Measurements from ENCODE around the gene ZRANB3. TPM values are rescaled to one million over a fixed set of nuclear protein-coding genes. Genes with fewer than 3 reads are reported as not detected.

The ZRANB3 gene
- total and polyA plus RNA-seq, 2 experiments from 2014 or later, result 10.5 to 16.8 TPM

DNA sequence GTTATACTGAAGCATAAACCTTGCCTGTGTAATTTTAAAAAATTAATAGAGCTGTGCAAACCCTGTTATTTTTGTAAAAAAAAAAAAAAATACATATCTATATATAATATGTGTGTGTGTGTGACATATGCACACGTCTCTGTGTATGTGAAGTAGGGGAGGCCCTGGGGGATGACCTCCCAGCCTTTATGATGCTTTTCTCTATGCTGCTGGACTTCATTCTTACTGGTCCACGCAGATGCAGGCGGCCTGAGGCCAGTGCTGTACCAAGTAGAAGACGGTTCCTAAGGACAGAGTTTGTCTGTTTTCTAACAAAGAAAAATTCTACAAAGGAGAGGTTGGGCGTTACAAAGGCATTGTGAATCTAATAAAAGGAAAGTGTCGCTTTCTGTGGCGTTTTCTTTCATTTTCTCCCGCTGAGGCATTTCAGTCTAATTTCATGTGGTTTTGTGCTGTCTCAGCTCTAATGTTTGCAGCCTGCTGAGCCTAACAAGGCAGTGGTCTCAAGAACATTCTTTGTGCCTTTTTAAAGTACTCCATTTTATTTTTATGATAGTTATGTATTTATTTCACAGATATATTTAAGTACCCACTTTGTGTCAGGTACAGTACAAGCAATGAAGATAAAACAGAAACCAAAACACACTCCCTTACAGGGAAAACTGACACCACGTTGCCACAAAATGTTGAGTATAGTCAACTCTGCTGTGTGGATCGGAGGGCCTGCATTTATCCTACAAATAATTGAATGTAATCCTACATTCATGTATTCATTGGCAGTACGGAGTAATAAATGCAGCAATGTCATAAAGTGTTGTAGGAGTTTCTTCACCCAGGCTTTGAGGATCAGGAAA, 360.9 kb downstream of the ZRANB3 start:
- ATAC-seq, result no peak
- H2AFZ ChIP-seq, result no peak overlapping the region
- H3K27ac ChIP-seq (ENCODE audit: low read depth), result no peak overlapping the region
- Mint-ChIP-seq H3K4me1 (peaks cover 8% of the 10 kb centered on the region; the same call in 1 of the 3 replicates), H3K36me3 (ENCODE audit: low read depth) (peaks cover 54% of the 10 kb centered on the region), H3K27me3 (ENCODE audit: insufficient read depth, low read depth, poor library complexity) (peaks cover 5% of the 10 kb centered on the region), H3K4me3 (no peak overlapping the region), H3K27ac (no peak overlapping the region), H3K9me3 (no peaks in the 10 kb centered on the region; the same call in 2 of the 3 replicates)
- H3K4me3 ChIP-seq, result no peak overlapping the region
- TF ChIP-seq ETS1 (IDR thresholded peaks at IDR 0.05) (no peak), EZH2 (IDR thresholded peaks at IDR 0.05; ENCODE audit: low read depth, unreplicated experiment) (no peak), ZNF462 (CRISPR knock-in tag; IDR thresholded peaks at IDR 0.05) (no peak), ZNF331 (CRISPR knock-in tag; IDR thresholded peaks at IDR 0.05; ENCODE audit: low read depth) (no peak), STAT1 (IDR thresholded peaks at IDR 0.05; ENCODE audit: unreplicated experiment) (no peak), POLR2AphosphoS5 (IDR thresholded peaks at IDR 0.05; ENCODE audit: low read depth) (no peak)
- TF ChIP-seq, protein P1, sequence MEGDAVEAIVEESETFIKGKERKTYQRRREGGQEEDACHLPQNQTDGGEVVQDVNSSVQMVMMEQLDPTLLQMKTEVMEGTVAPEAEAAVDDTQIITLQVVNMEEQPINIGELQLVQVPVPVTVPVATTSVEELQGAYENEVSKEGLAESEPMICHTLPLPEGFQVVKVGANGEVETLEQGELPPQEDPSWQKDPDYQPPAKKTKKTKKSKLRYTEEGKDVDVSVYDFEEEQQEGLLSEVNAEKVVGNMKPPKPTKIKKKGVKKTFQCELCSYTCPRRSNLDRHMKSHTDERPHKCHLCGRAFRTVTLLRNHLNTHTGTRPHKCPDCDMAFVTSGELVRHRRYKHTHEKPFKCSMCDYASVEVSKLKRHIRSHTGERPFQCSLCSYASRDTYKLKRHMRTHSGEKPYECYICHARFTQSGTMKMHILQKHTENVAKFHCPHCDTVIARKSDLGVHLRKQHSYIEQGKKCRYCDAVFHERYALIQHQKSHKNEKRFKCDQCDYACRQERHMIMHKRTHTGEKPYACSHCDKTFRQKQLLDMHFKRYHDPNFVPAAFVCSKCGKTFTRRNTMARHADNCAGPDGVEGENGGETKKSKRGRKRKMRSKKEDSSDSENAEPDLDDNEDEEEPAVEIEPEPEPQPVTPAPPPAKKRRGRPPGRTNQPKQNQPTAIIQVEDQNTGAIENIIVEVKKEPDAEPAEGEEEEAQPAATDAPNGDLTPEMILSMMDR (conservative IDR thresholded peaks at IDR 0.05; ENCODE audit: low read depth in 2 of 2), result no peak
- TF ChIP-seq, protein P2, sequence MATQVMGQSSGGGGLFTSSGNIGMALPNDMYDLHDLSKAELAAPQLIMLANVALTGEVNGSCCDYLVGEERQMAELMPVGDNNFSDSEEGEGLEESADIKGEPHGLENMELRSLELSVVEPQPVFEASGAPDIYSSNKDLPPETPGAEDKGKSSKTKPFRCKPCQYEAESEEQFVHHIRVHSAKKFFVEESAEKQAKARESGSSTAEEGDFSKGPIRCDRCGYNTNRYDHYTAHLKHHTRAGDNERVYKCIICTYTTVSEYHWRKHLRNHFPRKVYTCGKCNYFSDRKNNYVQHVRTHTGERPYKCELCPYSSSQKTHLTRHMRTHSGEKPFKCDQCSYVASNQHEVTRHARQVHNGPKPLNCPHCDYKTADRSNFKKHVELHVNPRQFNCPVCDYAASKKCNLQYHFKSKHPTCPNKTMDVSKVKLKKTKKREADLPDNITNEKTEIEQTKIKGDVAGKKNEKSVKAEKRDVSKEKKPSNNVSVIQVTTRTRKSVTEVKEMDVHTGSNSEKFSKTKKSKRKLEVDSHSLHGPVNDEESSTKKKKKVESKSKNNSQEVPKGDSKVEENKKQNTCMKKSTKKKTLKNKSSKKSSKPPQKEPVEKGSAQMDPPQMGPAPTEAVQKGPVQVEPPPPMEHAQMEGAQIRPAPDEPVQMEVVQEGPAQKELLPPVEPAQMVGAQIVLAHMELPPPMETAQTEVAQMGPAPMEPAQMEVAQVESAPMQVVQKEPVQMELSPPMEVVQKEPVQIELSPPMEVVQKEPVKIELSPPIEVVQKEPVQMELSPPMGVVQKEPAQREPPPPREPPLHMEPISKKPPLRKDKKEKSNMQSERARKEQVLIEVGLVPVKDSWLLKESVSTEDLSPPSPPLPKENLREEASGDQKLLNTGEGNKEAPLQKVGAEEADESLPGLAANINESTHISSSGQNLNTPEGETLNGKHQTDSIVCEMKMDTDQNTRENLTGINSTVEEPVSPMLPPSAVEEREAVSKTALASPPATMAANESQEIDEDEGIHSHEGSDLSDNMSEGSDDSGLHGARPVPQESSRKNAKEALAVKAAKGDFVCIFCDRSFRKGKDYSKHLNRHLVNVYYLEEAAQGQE (IDR thresholded peaks at IDR 0.05; ENCODE audit: unreplicated experiment), result no peak
- no peaks in the 10 kb centered on the region for H3K27me3 ChIP-seq (ENCODE audit: insufficient read depth)
- H3K4me1 ChIP-seq (ENCODE audit: insufficient read depth), result no peaks in the 10 kb centered on the region
- peaks cover 27% of the 10 kb centered on the region for H3K36me3 ChIP-seq (ENCODE audit: insufficient read depth)
- H3K4me2 ChIP-seq, result no peak overlapping the region
- H3F3A ChIP-seq (replicated peaks; ENCODE audit: low read depth), result no peaks in the 10 kb centered on the region
- no peaks in the 10 kb centered on the region for H3K79me2 ChIP-seq (replicated peaks; ENCODE audit: insufficient read depth)
- H4K20me1 ChIP-seq (replicated peaks; ENCODE audit: insufficient read depth), result peaks cover 4% of the 10 kb centered on the region
- no peak for DNase-seq (ENCODE audit: low spot score)
- H3K9me2 ChIP-seq (ENCODE audit: insufficient read depth), result no peaks in the 10 kb centered on the region

Data from GM23338 (cell line).